HepG2 (cell line): ENCODE data around the gene CLDND2. TPM values are rescaled to one million over a fixed set of nuclear protein-coding genes. Genes with fewer than 3 reads are reported as not detected.
A peak's percentile ranks its signal among the peaks of the same experiment; 100 is the strongest.

ENCODE experiments used
- ARNTL ChIP-seq: sonication (generic); formaldehyde crosslinking; IDR thresholded peaks from 2 replicates; pipeline ENCODE4 v1.4.0; 2020; ENCODE audit warnings: mild to moderate bottlenecking, missing genetic modification reagents
- DNMT3B ChIP-seq: conservative IDR thresholded peaks from 2 replicates; pipeline ENCODE4 v1.6.1; 2016; ENCODE audit warnings: missing biosample characterization, control low read depth
- MIER3 ChIP-seq: IDR thresholded peaks from 2 replicates; pipeline ENCODE4 v1.6.1; 2016; ENCODE audit warnings: missing compliant biosample characterization, borderline replicate concordance
- RBM39 ChIP-seq: fragments of 200-400 bp; formaldehyde crosslinking; IDR thresholded peaks from one replicate; pipeline ENCODE4 v1.6.1; 2018; ENCODE audit warnings: antibody characterized with exemption, mild to moderate bottlenecking, low read depth, low read length; ENCODE audit not compliant: poor library complexity, severe bottlenecking
- RXRB ChIP-seq: IDR thresholded peaks from 2 replicates; pipeline ENCODE4 v1.6.1; 2016; ENCODE audit warnings: borderline replicate concordance, missing genetic modification reagents, missing compliant biosample characterization
- STAG1 ChIP-seq: sonication (generic); formaldehyde crosslinking; IDR thresholded peaks from 2 replicates; pipeline ENCODE4 v1.4.0; 2020; ENCODE audit warnings: missing genetic modification reagents
- ZNF292 ChIP-seq: sonication (generic); formaldehyde crosslinking; IDR thresholded peaks from 2 replicates; pipeline ENCODE4 v1.8.1; 2022; ENCODE audit warnings: mild to moderate bottlenecking, low read depth, missing genetic modification reagents, borderline replicate concordance
- ZNF33B ChIP-seq: sonication (generic); formaldehyde crosslinking; IDR thresholded peaks from 2 replicates; pipeline ENCODE4 v1.5.1; 2020; ENCODE audit warnings: mild to moderate bottlenecking, missing genetic modification reagents
- ZNF879 ChIP-seq: sonication (generic); formaldehyde crosslinking; IDR thresholded peaks from 2 replicates; pipeline ENCODE4 v1.8.1; 2023; ENCODE audit warnings: missing genetic modification reagents
- polyA plus RNA-seq, 8 experiments: library from polyadenylated mRNA; depleted of rRNA in 3 of 8; stranded (reverse) in 7 of 8; unstranded in 1 of 8; fragments of >200 nt; fragmentation: Illumina TruSeq in 4 of 8; extraction: Trizol in 4 of 8; gene quantifications; 2 replicates each; pipeline versions ENCODE4 v1.2.1 to v1.2.3, GENCODE V29; 2011 to 2016; ENCODE audit warnings: low read depth in 4 of 8, missing spikeins in 1 of 8, mixed read lengths in 1 of 8; ENCODE audit not compliant: insufficient read depth in 1 of 8
- total RNA-seq, 5 experiments: library from RNA; depleted of rRNA; stranded (reverse); fragments of >200 nt; fragmentation: Illumina TruSeq; extraction: Trizol; gene quantifications; 2 replicates each; pipeline ENCODE4 v1.2.3, GENCODE V29; 2016; ENCODE audit warnings: low read depth in 1 of 5
- TF ChIP-seq, protein P1 (sequence below): sonication (generic); formaldehyde crosslinking; IDR thresholded peaks from 2 replicates; pipeline ENCODE4 v1.8.1; 2022; ENCODE audit warnings: low read depth, mild to moderate bottlenecking, missing genetic modification reagents
- TF ChIP-seq, protein P2 (sequence below): sonication (generic); formaldehyde crosslinking; IDR thresholded peaks from 2 replicates; pipeline ENCODE4 v1.5.0; 2020; ENCODE audit warnings: mild to moderate bottlenecking, missing genetic modification reagents, borderline replicate concordance
- TF ChIP-seq, protein P3 (sequence below): IDR thresholded peaks from 2 replicates; pipeline ENCODE4 v1.6.1; 2016; ENCODE audit warnings: low read depth, borderline replicate concordance

CLDND2 gene
- total and polyA plus RNA-seq, 2 of the 13 experiments (the other 11 are each of a cell fraction or from before 2014, with no cell fraction given), result 0.84 to 1.8 TPM

GRCh38 chr19:51339687-51340656 lies 28.8 kb downstream of the CLDND2 start (continued):
- TF ChIP-seq ZNF33B (CRISPR knock-in tag) (no peak), RBM39 (peak; percentile 22), RXRB (CRISPR knock-in tag) (no peak), ARNTL (CRISPR knock-in tag) (peak; percentile 43; the same call in 1 of the 2 replicates), ZNF879 (CRISPR knock-in tag) (no peak), ZNF292 (CRISPR knock-in tag) (no peak), MIER3 (CRISPR knock-in tag) (no peak), STAG1 (CRISPR knock-in tag) (no peak; the same call in 1 of the 2 replicates), DNMT3B (CRISPR knock-in tag) (no peak)
- TF ChIP-seq, protein P1, sequence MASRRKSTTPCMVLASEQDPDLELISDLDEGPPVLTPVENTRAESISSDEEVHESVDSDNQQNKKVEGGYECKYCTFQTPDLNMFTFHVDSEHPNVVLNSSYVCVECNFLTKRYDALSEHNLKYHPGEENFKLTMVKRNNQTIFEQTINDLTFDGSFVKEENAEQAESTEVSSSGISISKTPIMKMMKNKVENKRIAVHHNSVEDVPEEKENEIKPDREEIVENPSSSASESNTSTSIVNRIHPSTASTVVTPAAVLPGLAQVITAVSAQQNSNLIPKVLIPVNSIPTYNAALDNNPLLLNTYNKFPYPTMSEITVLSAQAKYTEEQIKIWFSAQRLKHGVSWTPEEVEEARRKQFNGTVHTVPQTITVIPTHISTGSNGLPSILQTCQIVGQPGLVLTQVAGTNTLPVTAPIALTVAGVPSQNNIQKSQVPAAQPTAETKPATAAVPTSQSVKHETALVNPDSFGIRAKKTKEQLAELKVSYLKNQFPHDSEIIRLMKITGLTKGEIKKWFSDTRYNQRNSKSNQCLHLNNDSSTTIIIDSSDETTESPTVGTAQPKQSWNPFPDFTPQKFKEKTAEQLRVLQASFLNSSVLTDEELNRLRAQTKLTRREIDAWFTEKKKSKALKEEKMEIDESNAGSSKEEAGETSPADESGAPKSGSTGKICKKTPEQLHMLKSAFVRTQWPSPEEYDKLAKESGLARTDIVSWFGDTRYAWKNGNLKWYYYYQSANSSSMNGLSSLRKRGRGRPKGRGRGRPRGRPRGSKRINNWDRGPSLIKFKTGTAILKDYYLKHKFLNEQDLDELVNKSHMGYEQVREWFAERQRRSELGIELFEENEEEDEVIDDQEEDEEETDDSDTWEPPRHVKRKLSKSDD (CRISPR knock-in tag), result no peak
- TF ChIP-seq, protein P2, sequence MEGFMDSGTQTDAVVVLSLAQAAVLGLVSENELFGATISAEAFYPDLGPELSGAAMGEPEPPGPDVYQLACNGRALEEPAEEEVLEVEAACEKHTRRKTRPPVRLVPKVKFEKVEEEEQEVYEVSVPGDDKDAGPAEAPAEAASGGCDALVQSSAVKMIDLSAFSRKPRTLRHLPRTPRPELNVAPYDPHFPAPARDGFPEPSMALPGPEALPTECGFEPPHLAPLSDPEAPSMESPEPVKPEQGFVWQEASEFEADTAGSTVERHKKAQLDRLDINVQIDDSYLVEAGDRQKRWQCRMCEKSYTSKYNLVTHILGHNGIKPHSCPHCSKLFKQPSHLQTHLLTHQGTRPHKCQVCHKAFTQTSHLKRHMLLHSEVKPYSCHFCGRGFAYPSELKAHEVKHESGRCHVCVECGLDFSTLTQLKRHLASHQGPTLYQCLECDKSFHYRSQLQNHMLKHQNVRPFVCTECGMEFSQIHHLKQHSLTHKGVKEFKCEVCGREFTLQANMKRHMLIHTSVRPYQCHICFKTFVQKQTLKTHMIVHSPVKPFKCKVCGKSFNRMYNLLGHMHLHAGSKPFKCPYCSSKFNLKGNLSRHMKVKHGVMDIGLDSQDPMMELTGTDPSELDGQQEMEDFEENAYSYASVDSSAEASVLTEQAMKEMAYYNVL (CRISPR knock-in tag), result no peak
- TF ChIP-seq, protein P3, sequence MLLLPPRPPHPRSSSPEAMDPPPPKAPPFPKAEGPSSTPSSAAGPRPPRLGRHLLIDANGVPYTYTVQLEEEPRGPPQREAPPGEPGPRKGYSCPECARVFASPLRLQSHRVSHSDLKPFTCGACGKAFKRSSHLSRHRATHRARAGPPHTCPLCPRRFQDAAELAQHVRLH (CRISPR knock-in tag), result no peak
- TF ChIP-seq, all 625 proteins: peak for 55
